NCI-H187 (cell line): ENCODE results near the gene SPOP.
"Not testable (repeated sequence)": the region's sequence is repeated elsewhere in the genome, so short reads cannot be mapped to it uniquely, and the experiment has no call there.

Source experiments
- DNase-seq, 2 experiments: peaks; one replicate each; lab custom pipeline; 2025; lab: John Stamatoyannopoulos, UW

Gene SPOP

DNA sequence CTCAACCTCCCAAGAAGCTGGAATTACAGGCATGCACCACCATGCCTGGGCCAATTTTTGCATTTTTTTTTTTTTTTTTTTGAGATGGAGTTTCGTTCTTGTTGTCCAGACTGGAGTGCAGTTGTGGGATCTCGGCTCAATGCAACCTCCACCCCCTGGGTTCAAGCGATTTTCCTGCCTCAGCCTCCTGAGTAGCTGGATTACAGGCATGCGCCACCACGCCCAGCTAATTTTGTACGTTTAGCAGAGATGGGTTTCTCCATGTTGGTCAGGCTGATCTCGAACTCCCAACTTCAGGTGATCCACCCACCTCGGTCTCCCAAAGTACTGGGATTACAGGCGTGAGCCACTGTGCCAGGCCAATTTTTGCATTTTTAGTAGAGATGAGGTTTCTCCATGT lies 127.1 kb downstream of the SPOP start:
- not testable (repeated sequence) for DNase-seq

GRCh38 chr17:49549691-49550678 lies 127.9 kb downstream of the SPOP start:
- no peak for DNase-seq

DNA sequence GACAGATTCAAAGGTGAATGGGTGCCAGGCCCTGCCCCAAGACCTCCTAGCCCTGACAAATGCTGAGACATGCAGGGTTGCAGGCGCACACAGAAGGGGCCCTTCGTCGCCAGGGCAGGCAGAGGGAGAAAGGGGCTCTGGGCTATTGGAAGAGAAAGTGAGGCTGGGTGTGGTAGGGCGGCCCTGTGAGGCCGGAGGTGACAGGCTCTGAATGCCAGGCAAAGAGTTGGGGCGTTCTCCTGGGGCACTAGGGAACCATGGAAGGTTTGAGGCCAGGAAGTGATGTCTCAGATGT lies 128.6 kb downstream of the SPOP start:
- DNase-seq: no peak
